ENCODE results near the gene ZSCAN26. TPM values are rescaled to one million over a fixed set of nuclear protein-coding genes. Genes with fewer than 3 reads are reported as not detected.

The ZSCAN26 gene
- total and polyA plus RNA-seq, 2 of the 8 experiments (the other 6 are each of a cell fraction or from before 2014, with no cell fraction given), result 7.0 to 8.5 TPM

GRCh38 chr6:28251661-28252008 is 15.3 kb upstream of the ZSCAN26 start (continued):
- no peak for TF ChIP-seq SP1 (IDR thresholded peaks at IDR 0.05; ENCODE audit: low read depth, low read length)
- no peak for TF ChIP-seq SP4 (IDR thresholded peaks at IDR 0.05; ENCODE audit: low read length)
- TF ChIP-seq POLR2AphosphoS5 (IDR thresholded peaks at IDR 0.05; ENCODE audit: low read depth, low read length), result no peak
- TF ChIP-seq E2F6 (IDR thresholded peaks at IDR 0.05), result no peak
- no peak for TF ChIP-seq BCL11A (IDR thresholded peaks at IDR 0.05; ENCODE audit: low read depth in 2 of 2, low read length in 2 of 2)
